Heart left ventricle (tissue), 13 donors: Measurements from ENCODE around the gene SOBP.

ENCODE experiments used
- CTCF ChIP-seq, 12 donors: fragments of 200-600 bp; sonication (generic) in 4 of 12; IDR thresholded peaks; one replicate each; pipeline versions ENCODE4 v1.5.0 to v1.8.0; 2018 to 2022; ENCODE audit warnings: antibody characterized with exemption in 12 of 12, mild to moderate bottlenecking in 5 of 12
- POLR2A ChIP-seq, 2 donors: fragments of 450-650 bp; IDR thresholded peaks; one replicate each; pipeline ENCODE4 v1.6.1; 2017; ENCODE audit warnings: antibody characterized with exemption in 2 of 2, mild to moderate bottlenecking in 2 of 2, moderate library complexity in 2 of 2
- donor health status: ischemic (EF 13 %, LVEDD 7.1; RV severe dilation, severe dysfunction).
- donor health status: DM: no; HTN: yes; CAD: no.
- donor health status: DM: no; HTN: no; CAD: no.
- donor health status: ischemic (EF 25% LVEDD 6.9; RV normal size, moderate dysfunction).
- donor health status: ischemic (EF 25% LVEDD 5.7; RV mildly dilated, moderate dysfunction).
- donor health status: ischemic (EF 35%, LVEDD 5.7; RV mildly dilated, moderate dysfunction).
- donor health status: nonischemic (EF 11% LVEDD 7.7; RV severe dilation, severe dysfunction).
- donor health status: DM: yes; HTN: yes; CAD: no.
- donor health status: PGD.
- donor health status: ischemic (EF 29% LVEDD 5.4; RV normal size, mild dysfunction).
- donor health status: nonischemic (EF 23%, LVEDD 6.1; RV moderate dilation, normal function).

- TF ChIP-seq POLR2A (IDR thresholded peaks at IDR 0.05) (no peak), CTCF (IDR thresholded peaks at IDR 0.05) (no peak)
These were observed 100.5 kb downstream of the SOBP start for GRCh38 chr6:107590378-107590777.
